GM23338 (cell line): ENCODE measurements around the gene TEKT4.

ENCODE experiments used
- CTCF ChIP-seq, 2 experiments: fragments of 200-600 bp in 1 of 2; sonication (generic) in 1 of 2; conservative IDR thresholded peaks; 2 replicates each; pipeline versions ENCODE4 v1.5.1 to v1.6.1; 2016 to 2017; ENCODE audit warnings: antibody characterized with exemption in 2 of 2, low read depth in 2 of 2, mild to moderate bottlenecking in 2 of 2, moderate library complexity in 1 of 2
- ETS1 ChIP-seq: IDR thresholded peaks from 2 replicates; pipeline ENCODE4 v1.6.1; 2016; ENCODE audit warnings: antibody characterized with exemption
- EZH2phosphoT487 ChIP-seq: fragments of 200-600 bp; sonication (generic); IDR thresholded peaks from one replicate; pipeline ENCODE4 v1.8.1; 2018; ENCODE audit warnings: antibody characterized with exemption; ENCODE audit not compliant: unreplicated experiment

GRCh38 chr2:94869552-94870439 is 1.4 kb upstream of the TEKT4 start:
- TF ChIP-seq CTCF (conservative IDR thresholded peaks at IDR 0.05; ENCODE audit: low read depth in 2 of 2), result no peak
- TF ChIP-seq EZH2phosphoT487, result no peak
- TF ChIP-seq ETS1, result no peak
